K562 (cell line): ENCODE data around the gene POLR1H. TPM values are rescaled to one million over a fixed set of nuclear protein-coding genes. Genes with fewer than 3 reads are reported as not detected.

Experiments used
- BCL6 ChIP-seq: fragments of 250-450 bp; sonication (Bioruptor Pico); IDR thresholded peaks from 2 replicates; pipeline ENCODE4 v1.4.0; 2020
- BRD4 ChIP-seq: fragments of 200-600 bp; sonication (generic); IDR thresholded peaks from 2 replicates; pipeline ENCODE4 v1.6.1; 2017; ENCODE audit warnings: inconsistent platforms
- CC2D1A ChIP-seq: fragments of 450-650 bp; IDR thresholded peaks from 2 replicates; pipeline ENCODE4 v1.6.1; 2017; ENCODE audit warnings: mild to moderate bottlenecking
- CHCHD3 ChIP-seq: fragments of 250-450 bp; sonication (Bioruptor Pico); IDR thresholded peaks from 2 replicates; pipeline ENCODE4 v2.1.2; 2022; ENCODE audit warnings: mild to moderate bottlenecking
- HDAC1 ChIP-seq, 2 experiments: fragments of 450-650 bp; IDR thresholded peaks; 2 replicates each; pipeline ENCODE4 v1.6.1; 2016 to 2017; ENCODE audit warnings: inconsistent platforms in 1 of 2, mild to moderate bottlenecking in 1 of 2, moderate library complexity in 1 of 2
- MCM3 ChIP-seq: fragments of 450-650 bp; IDR thresholded peaks from 2 replicates; pipeline ENCODE4 v1.6.1; 2016
- NFYB ChIP-seq: IDR thresholded peaks from 2 replicates; pipeline ENCODE4 v1.6.1; 2011; ENCODE audit warnings: mild to moderate bottlenecking, moderate library complexity; ENCODE audit not compliant: insufficient read length; ENCODE audit errors: extremely low read depth
- PHF8 ChIP-seq: fragments of 200-600 bp; sonication (generic); IDR thresholded peaks from 2 replicates; pipeline ENCODE4 v1.6.1; 2012; ENCODE audit warnings: mixed run types, mild to moderate bottlenecking, inconsistent platforms, low read length, moderate library complexity, borderline replicate concordance
- RB1 ChIP-seq: fragments of 450-650 bp; IDR thresholded peaks from 2 replicates; pipeline ENCODE4 v1.6.1; 2017; ENCODE audit warnings: low read depth, mild to moderate bottlenecking
- SMARCE1 ChIP-seq: fragments of 450-650 bp; IDR thresholded peaks from 2 replicates; pipeline ENCODE4 v1.7.1; 2016; ENCODE audit warnings: mild to moderate bottlenecking
- ZNF24 ChIP-seq: fragments of 450-650 bp; IDR thresholded peaks from 2 replicates; pipeline ENCODE4 v1.6.1; 2016
- ZNF324 ChIP-seq: fragments of 250-450 bp; sonication (Bioruptor Pico); IDR thresholded peaks from 2 replicates; pipeline ENCODE4 v1.4.0; 2020; ENCODE audit warnings: mild to moderate bottlenecking
- ZNF431 ChIP-seq: sonication (generic); formaldehyde crosslinking; IDR thresholded peaks from 2 replicates; pipeline ENCODE4 v1.8.0; 2022; ENCODE audit warnings: mild to moderate bottlenecking, missing genetic modification reagents
- polyA plus RNA-seq, 8 experiments: library from polyadenylated mRNA; depleted of rRNA in 4 of 8; stranded (reverse) in 5 of 8; unstranded in 3 of 8; fragments of >200 nt; fragmentation: Nextera tagmentation in 2 of 8; fragmentation: Illumina TruSeq in 1 of 8; extraction: Ambion mirVana in 2 of 8; extraction: Trizol in 1 of 8; gene quantifications; 2 replicates each; pipeline versions ENCODE4 v1.2.1 to v1.2.3, GENCODE V29; 2011 to 2014; ENCODE audit warnings: inconsistent platforms in 1 of 8, missing spikeins in 1 of 8
- total RNA-seq, 7 experiments: library from RNA; depleted of rRNA in 6 of 7; stranded (reverse); fragments of >200 nt in 6 of 7; fragmentation: Illumina TruSeq in 2 of 7; extraction: Trizol in 2 of 7; gene quantifications; 2 replicates each; pipeline versions ENCODE4 v1.2.1 to v1.2.3, GENCODE V29; 2011 to 2021; ENCODE audit warnings: low replicate concordance in 1 of 7
- TF ChIP-seq, protein P1 (sequence below), 3 experiments: fragments of 200-800 bp in 1 of 3; sonication (Bioruptor generic) in 1 of 3; sonication (generic) in 1 of 3; formaldehyde crosslinking in 1 of 3; IDR thresholded peaks; 2 replicates each; pipeline versions ENCODE4 v1.6.1 to v1.8.0; 2016 to 2022; ENCODE audit warnings: mild to moderate bottlenecking in 2 of 3, missing compliant biosample characterization in 2 of 3, missing genetic modification characterization in 2 of 3, missing genetic modification reagents in 1 of 3
- TF ChIP-seq, protein P2 (sequence below): sonication (generic); formaldehyde crosslinking; IDR thresholded peaks from 2 replicates; pipeline ENCODE4 v1.8.0; 2022; ENCODE audit warnings: mild to moderate bottlenecking, missing genetic modification reagents
- TF ChIP-seq, protein P3 (sequence below): IDR thresholded peaks from 3 replicates; pipeline ENCODE4 v1.6.1; 2011; ENCODE audit warnings: borderline replicate concordance, mild to moderate bottlenecking, moderate library complexity; ENCODE audit not compliant: insufficient read length; ENCODE audit errors: extremely low read depth
- TF ChIP-seq, protein P4 (sequence below), 2 experiments: fragments of 450-650 bp; IDR thresholded peaks; 2 replicates each; pipeline ENCODE4 v1.6.1; 2018; ENCODE audit warnings: mild to moderate bottlenecking in 2 of 2, low read depth in 1 of 2; ENCODE audit not compliant: partially characterized antibody in 2 of 2

POLR1H gene
- total and polyA plus RNA-seq, 9 of the 15 experiments (the other 6 are each of a cell fraction or from before 2014, with no cell fraction given): 92.2 to 333 (median 143) TPM

DNA sequence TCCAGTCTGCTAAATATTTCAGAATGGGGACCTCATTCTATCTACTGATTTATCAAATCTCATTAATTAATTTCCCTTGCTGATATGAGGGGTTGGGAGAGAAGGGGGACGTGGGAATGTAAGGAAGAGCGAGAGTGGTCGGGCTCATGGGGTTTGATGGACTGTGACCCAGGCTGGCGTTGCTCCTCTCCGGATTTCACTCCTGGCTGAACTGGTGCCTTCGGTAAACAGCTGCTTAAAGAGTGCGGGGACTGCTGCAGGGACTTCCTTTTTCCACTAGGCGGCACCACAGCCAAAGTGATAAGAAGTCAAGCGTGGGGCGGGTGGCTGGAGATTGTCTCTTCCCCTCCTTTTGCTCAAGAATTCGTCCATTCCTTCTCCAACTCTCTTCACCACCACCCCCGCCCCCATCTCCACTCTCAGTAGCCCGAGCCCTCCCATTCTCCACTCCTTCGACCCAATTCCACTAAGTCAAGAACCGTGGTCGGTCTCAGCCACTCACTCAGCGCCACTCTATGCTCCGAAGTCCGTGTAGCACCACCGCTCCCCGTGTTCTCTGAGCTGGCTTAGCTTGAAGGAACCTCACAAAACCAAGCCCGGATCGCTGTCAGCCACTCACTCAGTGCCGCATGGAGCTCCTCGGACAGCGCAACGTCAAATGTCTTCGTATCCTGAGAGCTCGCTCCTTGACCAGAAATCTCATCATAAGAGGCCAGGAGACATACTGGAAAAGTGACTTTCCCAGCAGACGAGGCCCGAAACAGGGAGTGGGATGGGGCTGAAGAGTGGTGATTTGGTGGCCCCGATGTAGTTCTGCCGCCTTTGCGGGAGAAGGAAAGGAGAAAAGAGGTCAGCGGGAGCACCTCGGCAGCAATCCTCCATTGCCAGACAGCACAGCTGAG is 42.2 kb downstream of the POLR1H start (continued):
- TF ChIP-seq, protein P1, sequence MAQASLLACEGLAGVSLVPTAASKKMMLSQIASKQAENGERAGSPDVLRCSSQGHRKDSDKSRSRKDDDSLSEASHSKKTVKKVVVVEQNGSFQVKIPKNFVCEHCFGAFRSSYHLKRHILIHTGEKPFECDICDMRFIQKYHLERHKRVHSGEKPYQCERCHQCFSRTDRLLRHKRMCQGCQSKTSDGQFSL (CRISPR knock-in tag; IDR thresholded peaks at IDR 0.05): no peak
- TF ChIP-seq, protein P1 (tag; IDR thresholded peaks at IDR 0.05): no peak
- TF ChIP-seq PHF8: no peak
- TF ChIP-seq BRD4: no peak
- TF ChIP-seq, protein P2, sequence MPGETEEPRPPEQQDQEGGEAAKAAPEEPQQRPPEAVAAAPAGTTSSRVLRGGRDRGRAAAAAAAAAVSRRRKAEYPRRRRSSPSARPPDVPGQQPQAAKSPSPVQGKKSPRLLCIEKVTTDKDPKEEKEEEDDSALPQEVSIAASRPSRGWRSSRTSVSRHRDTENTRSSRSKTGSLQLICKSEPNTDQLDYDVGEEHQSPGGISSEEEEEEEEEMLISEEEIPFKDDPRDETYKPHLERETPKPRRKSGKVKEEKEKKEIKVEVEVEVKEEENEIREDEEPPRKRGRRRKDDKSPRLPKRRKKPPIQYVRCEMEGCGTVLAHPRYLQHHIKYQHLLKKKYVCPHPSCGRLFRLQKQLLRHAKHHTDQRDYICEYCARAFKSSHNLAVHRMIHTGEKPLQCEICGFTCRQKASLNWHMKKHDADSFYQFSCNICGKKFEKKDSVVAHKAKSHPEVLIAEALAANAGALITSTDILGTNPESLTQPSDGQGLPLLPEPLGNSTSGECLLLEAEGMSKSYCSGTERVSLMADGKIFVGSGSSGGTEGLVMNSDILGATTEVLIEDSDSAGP (CRISPR knock-in tag): no peak
- TF ChIP-seq CHCHD3 (CRISPR knock-in tag): no peak
- TF ChIP-seq ZNF324: no peak
- TF ChIP-seq CC2D1A: peak; percentile 78
- peak; percentile 62; the same call in 1 of the 2 replicates for TF ChIP-seq RB1
- no peak for TF ChIP-seq NFYB
- no peak for TF ChIP-seq SMARCE1
- TF ChIP-seq ZNF24: no peak
- TF ChIP-seq, protein P3, sequence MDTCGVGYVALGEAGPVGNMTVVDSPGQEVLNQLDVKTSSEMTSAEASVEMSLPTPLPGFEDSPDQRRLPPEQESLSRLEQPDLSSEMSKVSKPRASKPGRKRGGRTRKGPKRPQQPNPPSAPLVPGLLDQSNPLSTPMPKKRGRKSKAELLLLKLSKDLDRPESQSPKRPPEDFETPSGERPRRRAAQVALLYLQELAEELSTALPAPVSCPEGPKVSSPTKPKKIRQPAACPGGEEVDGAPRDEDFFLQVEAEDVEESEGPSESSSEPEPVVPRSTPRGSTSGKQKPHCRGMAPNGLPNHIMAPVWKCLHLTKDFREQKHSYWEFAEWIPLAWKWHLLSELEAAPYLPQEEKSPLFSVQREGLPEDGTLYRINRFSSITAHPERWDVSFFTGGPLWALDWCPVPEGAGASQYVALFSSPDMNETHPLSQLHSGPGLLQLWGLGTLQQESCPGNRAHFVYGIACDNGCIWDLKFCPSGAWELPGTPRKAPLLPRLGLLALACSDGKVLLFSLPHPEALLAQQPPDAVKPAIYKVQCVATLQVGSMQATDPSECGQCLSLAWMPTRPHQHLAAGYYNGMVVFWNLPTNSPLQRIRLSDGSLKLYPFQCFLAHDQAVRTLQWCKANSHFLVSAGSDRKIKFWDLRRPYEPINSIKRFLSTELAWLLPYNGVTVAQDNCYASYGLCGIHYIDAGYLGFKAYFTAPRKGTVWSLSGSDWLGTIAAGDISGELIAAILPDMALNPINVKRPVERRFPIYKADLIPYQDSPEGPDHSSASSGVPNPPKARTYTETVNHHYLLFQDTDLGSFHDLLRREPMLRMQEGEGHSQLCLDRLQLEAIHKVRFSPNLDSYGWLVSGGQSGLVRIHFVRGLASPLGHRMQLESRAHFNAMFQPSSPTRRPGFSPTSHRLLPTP: no peak
- TF ChIP-seq, protein P4, sequence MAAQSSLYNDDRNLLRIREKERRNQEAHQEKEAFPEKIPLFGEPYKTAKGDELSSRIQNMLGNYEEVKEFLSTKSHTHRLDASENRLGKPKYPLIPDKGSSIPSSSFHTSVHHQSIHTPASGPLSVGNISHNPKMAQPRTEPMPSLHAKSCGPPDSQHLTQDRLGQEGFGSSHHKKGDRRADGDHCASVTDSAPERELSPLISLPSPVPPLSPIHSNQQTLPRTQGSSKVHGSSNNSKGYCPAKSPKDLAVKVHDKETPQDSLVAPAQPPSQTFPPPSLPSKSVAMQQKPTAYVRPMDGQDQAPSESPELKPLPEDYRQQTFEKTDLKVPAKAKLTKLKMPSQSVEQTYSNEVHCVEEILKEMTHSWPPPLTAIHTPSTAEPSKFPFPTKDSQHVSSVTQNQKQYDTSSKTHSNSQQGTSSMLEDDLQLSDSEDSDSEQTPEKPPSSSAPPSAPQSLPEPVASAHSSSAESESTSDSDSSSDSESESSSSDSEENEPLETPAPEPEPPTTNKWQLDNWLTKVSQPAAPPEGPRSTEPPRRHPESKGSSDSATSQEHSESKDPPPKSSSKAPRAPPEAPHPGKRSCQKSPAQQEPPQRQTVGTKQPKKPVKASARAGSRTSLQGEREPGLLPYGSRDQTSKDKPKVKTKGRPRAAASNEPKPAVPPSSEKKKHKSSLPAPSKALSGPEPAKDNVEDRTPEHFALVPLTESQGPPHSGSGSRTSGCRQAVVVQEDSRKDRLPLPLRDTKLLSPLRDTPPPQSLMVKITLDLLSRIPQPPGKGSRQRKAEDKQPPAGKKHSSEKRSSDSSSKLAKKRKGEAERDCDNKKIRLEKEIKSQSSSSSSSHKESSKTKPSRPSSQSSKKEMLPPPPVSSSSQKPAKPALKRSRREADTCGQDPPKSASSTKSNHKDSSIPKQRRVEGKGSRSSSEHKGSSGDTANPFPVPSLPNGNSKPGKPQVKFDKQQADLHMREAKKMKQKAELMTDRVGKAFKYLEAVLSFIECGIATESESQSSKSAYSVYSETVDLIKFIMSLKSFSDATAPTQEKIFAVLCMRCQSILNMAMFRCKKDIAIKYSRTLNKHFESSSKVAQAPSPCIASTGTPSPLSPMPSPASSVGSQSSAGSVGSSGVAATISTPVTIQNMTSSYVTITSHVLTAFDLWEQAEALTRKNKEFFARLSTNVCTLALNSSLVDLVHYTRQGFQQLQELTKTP (IDR thresholded peaks at IDR 0.05; ENCODE audit: low read depth in 1 of 2, partially characterized antibody in 2 of 2): no peak
- TF ChIP-seq HDAC1 (IDR thresholded peaks at IDR 0.05): no peak
- no peak for TF ChIP-seq ZNF431 (CRISPR knock-in tag)
- no peak for TF ChIP-seq BCL6
- TF ChIP-seq MCM3: no peak
